A673 (cell line): Measurements from ENCODE around the gene TEX53. TPM values are rescaled to one million over a fixed set of nuclear protein-coding genes. Genes with fewer than 3 reads are reported as not detected.

Source experiments
- Bru-seq: library from RNA; stranded (reverse); fragments of 400-500 nt; gene quantifications from one replicate; lab custom pipeline; 2021; lab: Mats Ljungman, UMichigan
- BruChase-seq, 2 experiments: library from RNA; stranded (reverse); fragments of 400-500 nt; gene quantifications; one replicate each; lab custom pipeline; 2021; lab: Mats Ljungman, UMichigan
- BruUV-seq: library from RNA; stranded (reverse); fragments of 400-500 nt; replicated peaks from 2 replicates; lab custom pipeline; 2021; lab: Mats Ljungman, UMichigan
- CTCF ChIA-PET: fragments of 300-600 bp; sonication (Branson Sonifier 250); formaldehyde crosslinking; loops from one replicate; lab custom pipeline; 2022; ENCODE audit warnings: antibody characterized with exemption; lab: Charles Lee
- POLR2A ChIA-PET: fragments of 300-600 bp; sonication (Branson Sonifier 250); formaldehyde crosslinking; loops from one replicate; lab custom pipeline; 2022; ENCODE audit warnings: antibody characterized with exemption; ENCODE audit not compliant: low non-redundant PET; lab: Charles Lee
- DNase-seq: peaks from one replicate; pipeline ENCODE4 v3.0.0-alpha.2; 2015; ENCODE audit warnings: low spot score
- H3K27ac ChIP-seq: fragments of 200-600 bp; sonication (generic); 2 replicates; pipeline ENCODE4 v1.5.1; 2016; ENCODE audit warnings: mixed run types, low read depth, mild to moderate bottlenecking, mixed read lengths, antibody characterized with exemption, low read length; ENCODE audit not compliant: poor library complexity, severe bottlenecking
- H3K27me3 ChIP-seq: fragments of 200-600 bp; sonication (generic); replicated peaks from 2 replicates; pipeline ENCODE4 v1.6.1; 2017; ENCODE audit warnings: mixed run types, low read depth, mild to moderate bottlenecking, mixed read lengths, antibody characterized with exemption, low read length; ENCODE audit not compliant: insufficient read depth, poor library complexity
- H3K36me3 ChIP-seq: fragments of 200-600 bp; sonication (generic); 2 replicates; pipeline ENCODE4 v1.6.1; 2016; ENCODE audit warnings: mixed run types, mild to moderate bottlenecking, mixed read lengths, antibody characterized with exemption, low read length; ENCODE audit not compliant: insufficient read depth, poor library complexity, severe bottlenecking
- H3K4me1 ChIP-seq: fragments of 200-600 bp; sonication (generic); 2 replicates; pipeline ENCODE4 v1.6.1; 2017; ENCODE audit warnings: mixed run types, mild to moderate bottlenecking, mixed read lengths, antibody characterized with exemption, low read length; ENCODE audit not compliant: insufficient read depth, poor library complexity, severe bottlenecking
- H3K4me3 ChIP-seq: fragments of 200-600 bp; sonication (generic); 2 replicates; pipeline ENCODE4 v1.5.1; 2016; ENCODE audit warnings: low read depth, mixed run types, mild to moderate bottlenecking, mixed read lengths, low read length; ENCODE audit not compliant: poor library complexity, severe bottlenecking
- H3K9me3 ChIP-seq: fragments of 200-600 bp; sonication (generic); 2 replicates; pipeline ENCODE4 v1.6.1; 2016; ENCODE audit warnings: mixed run types, low read depth, mild to moderate bottlenecking, mixed read lengths, antibody characterized with exemption, low read length; ENCODE audit not compliant: poor library complexity, severe bottlenecking
- EZH2 ChIP-seq: fragments of 200-600 bp; sonication (generic); IDR thresholded peaks from 2 replicates; pipeline ENCODE4 v1.6.1; 2017; ENCODE audit warnings: borderline replicate concordance, low read depth, mild to moderate bottlenecking, mixed read lengths, antibody characterized with exemption, low read length; ENCODE audit not compliant: poor library complexity, severe bottlenecking
- intact Hi-C: fragments of 100-400 bp; cut with micrococcal nuclease; formaldehyde crosslinking; loops from one replicate; pipeline ENCODE4 v1.10.0; 2022; ENCODE audit not compliant: unreplicated experiment
- long read RNA-seq: library from polyadenylated mRNA; stranded (forward); transcript quantifications from one replicate; pipeline ENCODE4 v2.0.0, GENCODE V29; 2022
- total RNA-seq: library from RNA; stranded (reverse); gene quantifications from 2 replicates; pipeline ENCODE4 v1.2.3, GENCODE V29; 2021
- TF ChIP-seq, protein P1 (sequence below): fragments of 300-800, 200-600 bp; sonication (generic); conservative IDR thresholded peaks from 2 replicates; pipeline ENCODE4 v1.5.1; 2017; ENCODE audit warnings: low read depth, mild to moderate bottlenecking, antibody characterized with exemption, low read length, moderate library complexity, mixed read lengths

Gene TEX53
- not detected in 2 replicates for total RNA-seq
- not detected for Bru-seq, nascent RNA
- BruChase-seq, experiment 1, labeled RNA remaining after a 2-hour chase, result not detected
- not detected for BruChase-seq, experiment 2, labeled RNA remaining after a 6-hour chase
- long read RNA-seq, result 0 reads

DNA sequence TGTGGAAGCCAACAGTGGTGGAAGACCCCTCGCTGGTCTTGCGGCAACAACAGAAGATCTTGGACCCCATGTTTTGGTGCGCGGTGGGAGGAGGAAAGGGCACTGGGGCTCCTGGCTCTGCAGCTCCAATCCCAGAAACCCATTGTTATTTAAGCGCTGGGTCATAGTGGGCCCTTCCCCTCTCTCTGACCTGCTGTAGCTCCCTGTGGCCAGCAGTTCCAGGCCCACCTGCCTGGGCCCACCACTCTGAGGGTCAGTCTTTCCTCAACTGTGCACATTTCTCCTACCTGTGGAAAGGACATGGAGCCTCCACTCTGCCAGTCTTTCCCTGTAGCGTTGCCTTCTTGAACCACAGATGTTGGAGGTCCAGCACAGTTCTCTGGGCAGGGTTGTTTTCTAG is at the start of gene TEX53:
Gene TEX53, minus strand, starts transcription at position 101 of the 400 bp plus-strand sequence. Its CDS starts 31 bp downstream, at position 70.
- intact Hi-C loops, result no loop called here
- CTCF ChIA-PET, result no interaction called here
- Histone ChIP-seq H3K4me1 (no peaks in the 10 kb centered on the region), H3K36me3 (no peaks in the 10 kb centered on the region), H3K9me3 (no peaks in the 10 kb centered on the region), H3K4me3 (no peak within 1 kb of the TSS), H3K27me3 (no peaks in the 10 kb centered on the region), H3K27ac (no peak within 1 kb of the TSS)
- no peak for TF ChIP-seq EZH2
- TF ChIP-seq, protein P1, sequence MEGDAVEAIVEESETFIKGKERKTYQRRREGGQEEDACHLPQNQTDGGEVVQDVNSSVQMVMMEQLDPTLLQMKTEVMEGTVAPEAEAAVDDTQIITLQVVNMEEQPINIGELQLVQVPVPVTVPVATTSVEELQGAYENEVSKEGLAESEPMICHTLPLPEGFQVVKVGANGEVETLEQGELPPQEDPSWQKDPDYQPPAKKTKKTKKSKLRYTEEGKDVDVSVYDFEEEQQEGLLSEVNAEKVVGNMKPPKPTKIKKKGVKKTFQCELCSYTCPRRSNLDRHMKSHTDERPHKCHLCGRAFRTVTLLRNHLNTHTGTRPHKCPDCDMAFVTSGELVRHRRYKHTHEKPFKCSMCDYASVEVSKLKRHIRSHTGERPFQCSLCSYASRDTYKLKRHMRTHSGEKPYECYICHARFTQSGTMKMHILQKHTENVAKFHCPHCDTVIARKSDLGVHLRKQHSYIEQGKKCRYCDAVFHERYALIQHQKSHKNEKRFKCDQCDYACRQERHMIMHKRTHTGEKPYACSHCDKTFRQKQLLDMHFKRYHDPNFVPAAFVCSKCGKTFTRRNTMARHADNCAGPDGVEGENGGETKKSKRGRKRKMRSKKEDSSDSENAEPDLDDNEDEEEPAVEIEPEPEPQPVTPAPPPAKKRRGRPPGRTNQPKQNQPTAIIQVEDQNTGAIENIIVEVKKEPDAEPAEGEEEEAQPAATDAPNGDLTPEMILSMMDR, result no peak
- no peak for DNase-seq
- POLR2A ChIA-PET, result no interaction called here
- no TSS peak for BruUV-seq

DNA sequence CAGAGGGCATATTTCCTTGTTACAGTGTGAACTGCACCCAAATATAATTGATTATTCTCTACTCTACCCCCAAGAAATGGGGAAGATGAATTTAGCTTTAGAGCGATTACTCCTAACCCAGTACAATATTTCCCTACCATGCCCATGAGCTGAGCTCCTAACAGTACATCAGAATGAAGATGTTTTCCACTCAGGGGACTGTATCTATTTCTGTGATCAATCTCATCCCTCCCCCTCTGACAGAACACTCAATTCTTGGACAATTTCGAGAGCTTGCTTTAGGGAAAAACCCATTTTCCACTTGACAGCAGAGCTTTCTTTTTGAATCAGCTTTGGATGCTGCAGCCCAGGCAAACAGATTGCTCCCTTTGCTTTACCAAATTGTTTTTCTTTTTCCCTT is 49.1 kb upstream of the TEX53 start:
- no peak for DNase-seq
- H3K27me3 ChIP-seq, result no peaks in the 10 kb centered on the region
- intact Hi-C loops, result no loop called here
- H3K36me3 ChIP-seq, result no peaks in the 10 kb centered on the region
- no peak overlapping the region for H3K4me3 ChIP-seq
- CTCF ChIA-PET, result no interaction called here
- H3K27ac ChIP-seq, result no peak overlapping the region
- H3K9me3 ChIP-seq, result no peaks in the 10 kb centered on the region
- no peaks in the 10 kb centered on the region for H3K4me1 ChIP-seq
- POLR2A ChIA-PET, result no interaction called here
- no peak for TF ChIP-seq EZH2
- TF ChIP-seq, protein P1, result no peak
- BruUV-seq, result no TSS peak

DNA sequence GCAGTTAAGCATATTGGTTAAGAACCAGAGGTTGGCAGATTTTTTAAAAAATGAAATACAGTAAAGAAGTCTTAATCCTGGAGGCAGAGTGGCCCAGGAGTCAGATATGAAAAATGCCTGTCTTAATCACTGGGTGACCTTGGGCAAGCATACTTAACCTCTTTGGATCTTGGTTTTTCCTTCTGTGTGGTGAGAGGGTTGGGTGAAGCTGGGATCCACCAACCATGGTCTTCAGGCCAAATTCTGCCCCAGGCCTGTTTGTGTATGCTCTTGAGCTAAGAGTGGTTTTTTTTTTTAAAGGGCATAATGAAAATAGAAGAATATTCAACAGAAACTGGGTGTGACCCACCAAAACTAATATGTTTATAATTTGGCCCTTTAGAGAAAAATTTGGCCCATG is 44.4 kb upstream of the TEX53 start:
- H3K9me3 ChIP-seq, result no peaks in the 10 kb centered on the region
- TF ChIP-seq EZH2, result no peak
- TF ChIP-seq, protein P1, result no peak

More for the DNA sequence above, 44.4 kb upstream of the TEX53 start:
- Histone ChIP-seq H3K4me3 (no peak overlapping the region), H3K27ac (no peak overlapping the region), H3K27me3 (no peaks in the 10 kb centered on the region), H3K4me1 (no peaks in the 10 kb centered on the region), H3K36me3 (no peaks in the 10 kb centered on the region)
- CTCF ChIA-PET, result no interaction called here
- intact Hi-C loops, result no loop called here
- BruUV-seq, result no TSS peak
- POLR2A ChIA-PET, result no interaction called here
- no peak for DNase-seq
